Measurements from ENCODE around the gene ST14.

GRCh38 chr11:130145311-130145812 is 14.2 kb upstream of the ST14 start:
- TF ChIP-seq MEF2A (IDR thresholded peaks at IDR 0.05; ENCODE audit: borderline replicate concordance, low read depth) (no peak), GATA2 (CRISPR knock-in tag; IDR thresholded peaks at IDR 0.05) (no peak), TAF1 (IDR thresholded peaks at IDR 0.05; ENCODE audit: borderline replicate concordance, low read depth, low read length) (no peak), SIN3A (IDR thresholded peaks at IDR 0.05; ENCODE audit: borderline replicate concordance, low read depth, low read length) (no peak), RXRA (IDR thresholded peaks at IDR 0.05; ENCODE audit: borderline replicate concordance, low read depth) (no peak)

Measured in SK-N-SH (cell line).